HL-60/S4 treated with phorbol 12-myristate 13-acetate at 8.2 ng/mL for 4 days and 3 days (cell line): Measurements from ENCODE around the gene MEGF6.

Source experiments
- in situ Hi-C: fragments of 300-500 bp; cut with MboI; formaldehyde crosslinking; loops from 2 replicates; pipeline ENCODE4 v1.15.0; 2022; ENCODE audit warnings: low sequenced_read_pairs

MEGF6 gene

GRCh38 chr1:3495776-3496745 is 115.2 kb downstream of the MEGF6 start:
- in situ Hi-C loops: no loop called here

GRCh38 chr1:3494321-3495308 is 116.7 kb downstream of the MEGF6 start:
- in situ Hi-C loops: no loop called here

- in situ Hi-C loops: no loop called here
These were observed 118.6 kb downstream of the MEGF6 start for GRCh38 chr1:3492545-3493246.

- in situ Hi-C loops: no loop called here
These were observed 119.7 kb downstream of the MEGF6 start for GRCh38 chr1:3491291-3492246.

- in situ Hi-C loops: no loop called here
These were observed 121.1 kb downstream of the MEGF6 start for GRCh38 chr1:3490046-3490745.

GRCh38 chr1:3488432-3488831 is 122.9 kb downstream of the MEGF6 start:
- in situ Hi-C loops: no loop called here

- in situ Hi-C loops: no loop called here
These were observed 126.3 kb downstream of the MEGF6 start for GRCh38 chr1:3485016-3485415.

- in situ Hi-C loops: no loop called here
These were observed 127.4 kb downstream of the MEGF6 start for GRCh38 chr1:3483801-3484444.

- in situ Hi-C loops: no loop called here
These were observed 127.9 kb downstream of the MEGF6 start for GRCh38 chr1:3483380-3483779.

- in situ Hi-C loops: no loop called here
These were observed 128.9 kb downstream of the MEGF6 start for GRCh38 chr1:3482378-3482849.

GRCh38 chr1:3481836-3482375 is 129.4 kb downstream of the MEGF6 start:
- in situ Hi-C loops: no loop called here

GRCh38 chr1:3481046-3481445 is 130.3 kb downstream of the MEGF6 start:
- in situ Hi-C loops: no loop called here

GRCh38 chr1:3480369-3480719 is 131.0 kb downstream of the MEGF6 start:
- in situ Hi-C loops: no loop called here

- in situ Hi-C loops: no loop called here
These were observed 131.6 kb downstream of the MEGF6 start for GRCh38 chr1:3479511-3480368.

- in situ Hi-C loops: no loop called here
These were observed 133.1 kb downstream of the MEGF6 start for GRCh38 chr1:3478187-3478586.

GRCh38 chr1:3477241-3477995 is 133.9 kb downstream of the MEGF6 start:
- in situ Hi-C loops: no loop called here

GRCh38 chr1:3476666-3477065 is 134.6 kb downstream of the MEGF6 start:
- in situ Hi-C loops: no loop called here
